ENCODE data around the gene NFIB.

- TF ChIP-seq CTCF (conservative IDR thresholded peaks at IDR 0.05 in 1 of 2, IDR thresholded peaks at IDR 0.05 in 1 of 2; ENCODE audit: low read depth in 1 of 2, low read length in 2 of 2): no peak
- TF ChIP-seq EZH2 (IDR thresholded peaks at IDR 0.05; ENCODE audit: low read length, missing control alignments): no peak
These were observed 7.7 kb upstream of the NFIB start for GRCh38 chr9:14321517-14322130.
